Neural cell (in vitro differentiated cells): Measurements from ENCODE around the gene GRM5. TPM values are rescaled to one million over a fixed set of nuclear protein-coding genes. Genes with fewer than 3 reads are reported as not detected.

ENCODE experiments used
- H2AFZ ChIP-seq: fragments of 200-600, 300-800 bp; sonication (generic), shearing (Covaris generic); 2 replicates; pipeline ENCODE4 v1.6.0; 2014; ENCODE audit warnings: low read depth, mild to moderate bottlenecking, antibody characterized with exemption, low read length, moderate library complexity
- H3F3A ChIP-seq: fragments of 200-600 bp; shearing (Covaris generic); 2 replicates; pipeline ENCODE4 v1.6.1; 2016; ENCODE audit warnings: mild to moderate bottlenecking, moderate library complexity, mixed read lengths, antibody characterized with exemption, low read length; ENCODE audit not compliant: insufficient read depth, poor library complexity, severe bottlenecking
- H3K27ac ChIP-seq: fragments of 200-600, 300-800 bp; sonication (generic), shearing (Covaris generic); 2 replicates; pipeline ENCODE4 v1.5.1; 2014; ENCODE audit warnings: mild to moderate bottlenecking, low read length, moderate library complexity
- H3K27me3 ChIP-seq: fragments of 300-800, 200-600 bp; sonication (generic), shearing (Covaris generic); 2 replicates; pipeline ENCODE4 v1.6.0; 2014; ENCODE audit warnings: mild to moderate bottlenecking, low read depth, low read length, moderate library complexity; ENCODE audit not compliant: insufficient read depth
- H3K36me3 ChIP-seq: fragments of 300-800, 200-600 bp; sonication (generic), shearing (Covaris generic); 2 replicates; pipeline ENCODE4 v1.5.1; 2014; ENCODE audit warnings: mild to moderate bottlenecking, antibody characterized with exemption, low read length, moderate library complexity; ENCODE audit not compliant: insufficient read depth
- H3K4me2 ChIP-seq: fragments of 300-800, 200-600 bp; sonication (generic), shearing (Covaris generic); 2 replicates; pipeline ENCODE4 v1.6.0; 2014; ENCODE audit warnings: mild to moderate bottlenecking, low read length
- H3K4me3 ChIP-seq: fragments of 300-800, 200-600 bp; sonication (generic), shearing (Covaris generic); 2 replicates; pipeline ENCODE4 v1.5.1; 2014; ENCODE audit warnings: mild to moderate bottlenecking, low read length, moderate library complexity
- H3K79me2 ChIP-seq: fragments of 200-600 bp; shearing (Covaris generic); replicated peaks from 2 replicates; pipeline ENCODE4 v1.6.0; 2014; ENCODE audit warnings: mild to moderate bottlenecking, low read length, moderate library complexity; ENCODE audit not compliant: insufficient read depth
- H3K9ac ChIP-seq: fragments of 300-800, 200-600 bp; sonication (generic), shearing (Covaris generic); 2 replicates; pipeline ENCODE4 v1.6.1; 2016; ENCODE audit warnings: mild to moderate bottlenecking, low read length, mixed read lengths
- H3K9me2 ChIP-seq: fragments of 200-600 bp; shearing (Covaris generic); 2 replicates; pipeline ENCODE4 v1.6.1; 2016; ENCODE audit warnings: mild to moderate bottlenecking, low read length, mixed read lengths; ENCODE audit not compliant: insufficient read depth
- H3K9me3 ChIP-seq: fragments of 200-600, 300-800 bp; sonication (generic), shearing (Covaris generic); 2 replicates; pipeline ENCODE4 v1.6.1; 2016; ENCODE audit warnings: mild to moderate bottlenecking, mixed run types, low read length, moderate library complexity, mixed read lengths
- H4K20me1 ChIP-seq: fragments of 200-600 bp; shearing (Covaris generic); 2 replicates; pipeline ENCODE4 v1.6.1; 2016; ENCODE audit warnings: mild to moderate bottlenecking, mixed run types; ENCODE audit not compliant: insufficient read depth
- EP300 ChIP-seq: fragments of 450-650 bp; conservative IDR thresholded peaks from 2 replicates; pipeline ENCODE4 v1.6.1; 2014; ENCODE audit warnings: antibody characterized with exemption, mild to moderate bottlenecking, moderate library complexity; ENCODE audit not compliant: poor library complexity, severe bottlenecking
- EZH2 ChIP-seq: fragments of 200-600, 300-800 bp; shearing (Covaris generic), sonication (generic); IDR thresholded peaks from 2 replicates; pipeline ENCODE4 v1.6.1; 2014; ENCODE audit warnings: antibody characterized with exemption, low read length, borderline replicate concordance, mild to moderate bottlenecking; ENCODE audit not compliant: insufficient read depth, poor library complexity, severe bottlenecking
- MXI1 ChIP-seq: fragments of 450-650 bp; conservative IDR thresholded peaks from 2 replicates; pipeline ENCODE4 v1.6.1; 2014; ENCODE audit warnings: antibody characterized with exemption, mild to moderate bottlenecking; ENCODE audit not compliant: poor library complexity, severe bottlenecking
- POLR2AphosphoS5 ChIP-seq: IDR thresholded peaks from 2 replicates; pipeline ENCODE4 v1.6.1; 2012
- RAD21 ChIP-seq: fragments of 450-650 bp; conservative IDR thresholded peaks from 2 replicates; pipeline ENCODE4 v1.6.1; 2014; ENCODE audit warnings: antibody characterized with exemption, mild to moderate bottlenecking, moderate library complexity
- REST ChIP-seq: IDR thresholded peaks from 2 replicates; pipeline ENCODE4 v1.6.1; 2012; ENCODE audit warnings: borderline replicate concordance
- SMC3 ChIP-seq: fragments of 450-650 bp; conservative IDR thresholded peaks from 2 replicates; pipeline ENCODE4 v1.6.1; 2014; ENCODE audit warnings: antibody characterized with exemption, mild to moderate bottlenecking, moderate library complexity; ENCODE audit not compliant: poor library complexity
- TAF1 ChIP-seq: IDR thresholded peaks from 2 replicates; pipeline ENCODE4 v1.6.1; 2012; ENCODE audit warnings: low read depth
- polyA plus RNA-seq: library from polyadenylated mRNA; depleted of rRNA; stranded (reverse); fragments of >200 nt; gene quantifications from 2 replicates; pipeline ENCODE4 v1.2.3, GENCODE V29; 2014
- TF ChIP-seq, protein P1 (sequence below): fragments of 450-650 bp; IDR thresholded peaks from 2 replicates; pipeline ENCODE4 v1.5.1; 2014; ENCODE audit warnings: antibody characterized with exemption, mild to moderate bottlenecking, moderate library complexity; ENCODE audit not compliant: poor library complexity, severe bottlenecking

Gene GRM5
- polyA plus RNA-seq, 1 donor from 2014 or later, result 11.8 TPM

GRCh38 chr11:88534185-88534584 is 531.6 kb downstream of the GRM5 start:
- Histone ChIP-seq H3K79me2 (no peaks in the 10 kb centered on the region), H3K27ac (no peak overlapping the region), H3K27me3 (no peaks in the 10 kb centered on the region), H4K20me1 (no peaks in the 10 kb centered on the region), H3K9me3 (no peaks in the 10 kb centered on the region), H3K36me3 (no peaks in the 10 kb centered on the region), H3K4me3 (no peak overlapping the region), H3F3A (no peaks in the 10 kb centered on the region), H3K9me2 (no peaks in the 10 kb centered on the region), H3K9ac (no peak overlapping the region), H2AFZ (no peak overlapping the region), H3K4me2 (no peak overlapping the region)
- TF ChIP-seq MXI1 (no peak), SMC3 (no peak), REST (no peak), RAD21 (no peak), EP300 (no peak), TAF1 (no peak), EZH2 (no peak), POLR2AphosphoS5 (no peak)
- TF ChIP-seq, protein P1, sequence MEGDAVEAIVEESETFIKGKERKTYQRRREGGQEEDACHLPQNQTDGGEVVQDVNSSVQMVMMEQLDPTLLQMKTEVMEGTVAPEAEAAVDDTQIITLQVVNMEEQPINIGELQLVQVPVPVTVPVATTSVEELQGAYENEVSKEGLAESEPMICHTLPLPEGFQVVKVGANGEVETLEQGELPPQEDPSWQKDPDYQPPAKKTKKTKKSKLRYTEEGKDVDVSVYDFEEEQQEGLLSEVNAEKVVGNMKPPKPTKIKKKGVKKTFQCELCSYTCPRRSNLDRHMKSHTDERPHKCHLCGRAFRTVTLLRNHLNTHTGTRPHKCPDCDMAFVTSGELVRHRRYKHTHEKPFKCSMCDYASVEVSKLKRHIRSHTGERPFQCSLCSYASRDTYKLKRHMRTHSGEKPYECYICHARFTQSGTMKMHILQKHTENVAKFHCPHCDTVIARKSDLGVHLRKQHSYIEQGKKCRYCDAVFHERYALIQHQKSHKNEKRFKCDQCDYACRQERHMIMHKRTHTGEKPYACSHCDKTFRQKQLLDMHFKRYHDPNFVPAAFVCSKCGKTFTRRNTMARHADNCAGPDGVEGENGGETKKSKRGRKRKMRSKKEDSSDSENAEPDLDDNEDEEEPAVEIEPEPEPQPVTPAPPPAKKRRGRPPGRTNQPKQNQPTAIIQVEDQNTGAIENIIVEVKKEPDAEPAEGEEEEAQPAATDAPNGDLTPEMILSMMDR, result no peak

DNA sequence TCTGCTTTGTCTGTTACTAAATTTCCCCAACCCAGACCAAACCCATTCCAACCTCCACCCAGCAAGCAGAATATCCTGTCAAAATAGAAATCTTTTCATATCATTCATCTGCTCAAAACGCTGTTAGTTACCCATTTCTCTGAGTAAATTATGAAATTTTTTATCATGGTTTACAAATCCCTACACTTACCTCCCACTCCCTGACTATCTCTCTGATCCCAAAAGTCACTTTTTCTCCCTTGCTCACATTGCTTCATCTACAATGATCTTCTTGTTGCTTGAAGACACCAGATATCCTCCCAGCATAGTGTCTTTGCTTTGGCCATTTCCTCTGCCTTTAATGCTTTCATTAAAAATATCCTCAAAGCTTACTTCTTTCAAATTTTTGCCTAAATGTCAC is 532.8 kb downstream of the GRM5 start:
- Histone ChIP-seq H3K4me2 (no peak overlapping the region), H3K27me3 (no peaks in the 10 kb centered on the region), H3K79me2 (no peaks in the 10 kb centered on the region), H3K36me3 (no peaks in the 10 kb centered on the region), H2AFZ (no peak overlapping the region), H3K9me2 (no peaks in the 10 kb centered on the region), H3K9ac (no peak overlapping the region), H3K9me3 (no peaks in the 10 kb centered on the region), H4K20me1 (no peaks in the 10 kb centered on the region), H3K27ac (no peak overlapping the region), H3K4me3 (no peak overlapping the region), H3F3A (no peaks in the 10 kb centered on the region)
- TF ChIP-seq REST (no peak), RAD21 (no peak), SMC3 (no peak), TAF1 (no peak), POLR2AphosphoS5 (no peak), EZH2 (no peak), MXI1 (no peak), EP300 (no peak)
- TF ChIP-seq, protein P1, result no peak
